Fibroblast of villous mesenchyme (primary cell): ENCODE data around the gene SNX7. TPM values are rescaled to one million over a fixed set of nuclear protein-coding genes. Genes with fewer than 3 reads are reported as not detected.

Experiments
- DNase-seq: peaks from one replicate; pipeline ENCODE4 v3.0.0-alpha.2; 2010; ENCODE audit warnings: low read depth
- H3K4me3 ChIP-seq: 2 replicates; pipeline ENCODE4 v1.5.1; 2011; ENCODE audit warnings: low read depth, mild to moderate bottlenecking, low read length
- total RNA-seq: library from RNA; depleted of rRNA; stranded (reverse); fragments of >200 nt; gene quantifications from 2 replicates; pipeline ENCODE4 v1.2.3, GENCODE V29; 2012
- TF ChIP-seq, protein P1 (sequence below): IDR thresholded peaks from 2 replicates; pipeline ENCODE4 v1.5.1; 2012; ENCODE audit warnings: low read depth, mild to moderate bottlenecking, low read length; ENCODE audit not compliant: insufficient read depth

The SNX7 gene
- total RNA-seq, 1 donor = 52.7 TPM

DNA sequence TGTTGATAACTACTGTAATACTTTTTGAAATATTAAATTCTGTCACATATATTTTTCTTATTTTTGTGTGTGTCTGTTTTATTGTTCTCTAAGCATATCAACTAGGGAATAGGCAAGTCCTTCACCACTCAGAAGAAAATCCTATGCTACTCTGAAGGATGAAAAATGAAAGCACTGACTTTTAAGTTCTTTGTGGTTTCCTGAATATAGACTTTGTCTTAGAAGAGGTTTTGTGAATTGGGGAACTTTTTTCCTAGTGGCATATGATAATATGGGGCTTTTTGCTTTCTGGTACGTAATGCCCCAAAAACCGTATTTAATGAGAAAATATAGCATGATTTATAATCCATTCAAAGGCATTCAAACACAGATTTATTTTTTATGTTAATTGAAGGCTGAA is 136.0 kb downstream of the SNX7 start:
- TF ChIP-seq, protein P1, sequence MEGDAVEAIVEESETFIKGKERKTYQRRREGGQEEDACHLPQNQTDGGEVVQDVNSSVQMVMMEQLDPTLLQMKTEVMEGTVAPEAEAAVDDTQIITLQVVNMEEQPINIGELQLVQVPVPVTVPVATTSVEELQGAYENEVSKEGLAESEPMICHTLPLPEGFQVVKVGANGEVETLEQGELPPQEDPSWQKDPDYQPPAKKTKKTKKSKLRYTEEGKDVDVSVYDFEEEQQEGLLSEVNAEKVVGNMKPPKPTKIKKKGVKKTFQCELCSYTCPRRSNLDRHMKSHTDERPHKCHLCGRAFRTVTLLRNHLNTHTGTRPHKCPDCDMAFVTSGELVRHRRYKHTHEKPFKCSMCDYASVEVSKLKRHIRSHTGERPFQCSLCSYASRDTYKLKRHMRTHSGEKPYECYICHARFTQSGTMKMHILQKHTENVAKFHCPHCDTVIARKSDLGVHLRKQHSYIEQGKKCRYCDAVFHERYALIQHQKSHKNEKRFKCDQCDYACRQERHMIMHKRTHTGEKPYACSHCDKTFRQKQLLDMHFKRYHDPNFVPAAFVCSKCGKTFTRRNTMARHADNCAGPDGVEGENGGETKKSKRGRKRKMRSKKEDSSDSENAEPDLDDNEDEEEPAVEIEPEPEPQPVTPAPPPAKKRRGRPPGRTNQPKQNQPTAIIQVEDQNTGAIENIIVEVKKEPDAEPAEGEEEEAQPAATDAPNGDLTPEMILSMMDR = no peak
- H3K4me3 ChIP-seq = no peak overlapping the region
- no peak for DNase-seq
